Skeletal muscle tissue (tissue), 4 donors: ENCODE data around the gene HRH1. TPM values are rescaled to one million over a fixed set of nuclear protein-coding genes. Genes with fewer than 3 reads are reported as not detected.
A peak's percentile ranks its signal among the peaks of the same experiment; 100 is the strongest.
"Not testable (repeated sequence)": the region's sequence is repeated elsewhere in the genome, so short reads cannot be mapped to it uniquely, and the experiment has no call there.

Experiments used
- H3K27ac ChIP-seq: one replicate; pipeline ENCODE4 v1.7.0; 2013; ENCODE audit warnings: mild to moderate bottlenecking, low read depth, low read length, inconsistent platforms
- H3K27me3 ChIP-seq, 3 donors: one replicate each; pipeline ENCODE4 v1.7.0; 2013; ENCODE audit warnings: low read length in 3 of 3; ENCODE audit not compliant: control insufficient read depth in 3 of 3, insufficient read depth in 3 of 3
- H3K36me3 ChIP-seq, 3 donors: one replicate each; pipeline ENCODE4 v1.7.0; 2013; ENCODE audit warnings: low read length in 3 of 3; ENCODE audit not compliant: control insufficient read depth in 3 of 3, insufficient read depth in 3 of 3
- H3K4me1 ChIP-seq, 3 donors: one replicate each; pipeline ENCODE4 v1.7.0; 2013; ENCODE audit warnings: low read length in 3 of 3, mild to moderate bottlenecking in 3 of 3; ENCODE audit not compliant: control insufficient read depth in 3 of 3, insufficient read depth in 3 of 3
- H3K4me3 ChIP-seq, 3 donors: one replicate each; pipeline ENCODE4 v1.7.0; 2013; ENCODE audit warnings: low read length in 3 of 3
- H3K9ac ChIP-seq, 3 donors: one replicate each; pipeline ENCODE4 v1.7.0; 2013; ENCODE audit warnings: low read length in 3 of 3, mild to moderate bottlenecking in 3 of 3, moderate library complexity in 2 of 3, low read depth in 1 of 3
- H3K9me3 ChIP-seq, 3 donors: one replicate each; pipeline ENCODE4 v1.7.0; 2013; ENCODE audit warnings: low read length in 3 of 3; ENCODE audit not compliant: control insufficient read depth in 3 of 3
- total RNA-seq: library from RNA; depleted of rRNA; stranded (reverse); fragments of >200 nt; gene quantifications from one replicate; pipeline ENCODE4 v1.2.3, GENCODE V29; 2014
- donor health status: Osteomylitis.

The HRH1 gene
- total RNA-seq, 1 donor from 2014 or later: 5.2 TPM

DNA sequence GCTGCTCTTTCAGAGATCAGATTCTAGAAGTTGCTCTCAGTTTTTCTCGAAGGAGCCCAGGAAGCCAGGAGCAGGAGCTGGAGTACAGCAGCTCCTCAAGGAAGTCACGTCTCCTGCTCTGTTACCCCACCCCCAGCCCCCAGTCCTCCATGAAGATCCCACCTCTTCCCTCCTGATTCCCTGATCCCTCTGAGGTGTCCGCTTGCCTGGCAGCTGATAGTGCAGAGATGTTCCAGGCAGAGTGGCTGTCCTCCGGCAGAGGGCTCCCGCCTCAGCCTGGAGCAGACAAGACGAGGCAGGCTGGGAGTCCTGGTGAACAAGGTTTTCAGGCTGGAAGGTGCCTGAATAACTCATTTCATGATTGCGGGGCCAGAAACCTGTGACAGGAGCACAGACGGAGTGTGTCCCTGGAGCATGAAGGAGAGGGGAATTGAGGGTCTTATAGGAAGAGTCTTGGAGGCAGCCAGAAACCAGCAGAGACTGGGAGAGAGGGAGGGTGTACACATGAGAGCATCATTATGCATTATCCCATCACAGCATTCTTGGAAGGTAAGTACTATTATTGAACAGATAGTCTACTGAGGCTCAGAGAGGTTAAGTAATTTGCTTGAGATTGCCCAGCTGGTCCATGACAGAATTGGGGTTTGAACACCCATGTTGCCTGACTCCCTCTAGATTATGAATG, 1.2 kb downstream of the HRH1 start:
- H3K9me3 ChIP-seq: no peaks in the 10 kb centered on the region
- peaks cover 12 to 17% (median 14%) of the 10 kb centered on the region in 3 donors for H3K4me1 ChIP-seq
- H3K4me3 ChIP-seq: peak overlapping the region; percentile 62 to 77 (median 68)
- no peaks in the 10 kb centered on the region for H3K36me3 ChIP-seq
- H3K27me3 ChIP-seq: peaks cover 10 to 33% (median 18%) of the 10 kb centered on the region in 3 donors
- peak overlapping the region; percentile 45 to 64 (median 57) for H3K9ac ChIP-seq
- H3K27ac ChIP-seq: peak overlapping the region; percentile 11

GRCh38 chr3:11156026-11156410, 1.7 kb downstream of the HRH1 start:
- Histone ChIP-seq H3K27me3 (peaks cover 10 to 33% (median 18%) of the 10 kb centered on the region in 3 donors), H3K27ac (no peak overlapping the region), H3K9ac (no peak overlapping the region), H3K36me3 (no peaks in the 10 kb centered on the region), H3K4me1 (peaks cover 9 to 17% (median 14%) of the 10 kb centered on the region in 3 donors), H3K4me3 (peak overlapping the region in 1 of 3 donors; percentile 77), H3K9me3 (no peaks in the 10 kb centered on the region)

GRCh38 chr3:11157421-11157820, 3.1 kb downstream of the HRH1 start:
- H3K27me3 ChIP-seq: peaks cover 10 to 33% (median 18%) of the 10 kb centered on the region in 3 donors
- no peaks in the 10 kb centered on the region for H3K9me3 ChIP-seq
- no peak overlapping the region for H3K27ac ChIP-seq
- H3K9ac ChIP-seq: no peak overlapping the region
- peaks cover 9 to 17% (median 14%) of the 10 kb centered on the region in 3 donors for H3K4me1 ChIP-seq
- H3K4me3 ChIP-seq: no peak overlapping the region
- peaks cover 0 to 2% (median 0%) of the 10 kb centered on the region in 3 donors for H3K36me3 ChIP-seq

- Histone ChIP-seq H3K9me3 (no peaks in the 10 kb centered on the region), H3K27me3 (peaks cover 14 to 31% (median 18%) of the 10 kb centered on the region in 3 donors), H3K4me3 (peak overlapping the region in 1 of 3 donors; percentile 9), H3K9ac (no peak overlapping the region), H3K36me3 (peaks cover 0 to 2% (median 0%) of the 10 kb centered on the region in 3 donors), H3K4me1 (peaks cover 9 to 16% (median 14%) of the 10 kb centered on the region in 3 donors), H3K27ac (peak overlapping the region; percentile 36)
Measured at GRCh38 chr3:11159421-11159904, 5.2 kb downstream of the HRH1 start.

GRCh38 chr3:11161666-11162065, 7.4 kb downstream of the HRH1 start:
- H3K9ac ChIP-seq: no peak overlapping the region
- no peaks in the 10 kb centered on the region for H3K9me3 ChIP-seq
- no peak overlapping the region for H3K4me3 ChIP-seq
- peaks cover 0 to 9% (median 6%) of the 10 kb centered on the region in 3 donors for H3K27me3 ChIP-seq
- H3K36me3 ChIP-seq: peaks cover 0 to 2% (median 0%) of the 10 kb centered on the region in 3 donors
- H3K27ac ChIP-seq: no peak overlapping the region
- H3K4me1 ChIP-seq: peaks cover 2 to 3% (median 3%) of the 10 kb centered on the region in 3 donors

DNA sequence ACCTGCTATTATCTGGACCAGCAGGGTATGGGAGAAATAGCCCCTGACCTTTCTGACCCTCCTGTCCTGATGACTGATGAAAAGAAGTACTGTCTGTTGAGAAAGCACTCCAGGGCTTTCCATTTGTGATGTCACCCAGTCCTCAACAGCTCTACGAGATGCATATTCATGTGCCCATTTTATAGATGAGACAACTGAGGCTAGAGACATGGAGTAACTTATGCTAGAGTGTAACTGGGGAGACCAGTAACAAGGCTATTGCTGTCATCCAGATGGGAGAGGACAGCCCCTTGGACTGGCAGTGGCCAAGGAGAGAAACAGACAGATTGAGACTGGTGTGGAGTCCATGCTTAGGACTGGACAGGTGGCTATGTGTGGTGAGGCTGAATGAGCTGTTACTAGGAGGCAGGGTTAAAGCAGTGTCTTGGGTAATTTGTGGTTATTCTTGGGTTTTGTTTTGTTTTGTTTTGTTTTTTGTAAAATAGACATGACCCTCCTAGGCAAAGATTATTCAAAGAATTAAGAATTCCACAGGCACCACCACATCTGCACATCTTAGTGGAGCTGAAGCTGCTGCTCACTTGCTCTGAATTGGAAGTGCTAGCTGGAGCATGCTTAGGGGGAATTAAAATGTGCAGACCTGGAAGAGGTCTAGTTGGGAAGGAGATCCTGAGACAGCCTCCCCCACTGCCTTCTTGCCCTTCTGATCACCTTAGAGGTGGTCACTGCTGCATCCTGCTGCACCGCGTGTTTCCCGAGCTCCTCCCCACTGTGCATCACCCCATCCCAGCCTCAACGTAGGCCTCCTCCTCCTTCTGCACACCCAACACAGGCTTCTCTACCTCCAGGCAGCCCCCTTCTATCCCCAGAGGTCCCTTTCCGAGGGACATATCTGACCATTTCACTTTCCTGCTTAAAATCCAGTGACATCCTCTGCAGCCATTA, 8.4 kb downstream of the HRH1 start:
- Histone ChIP-seq H3K36me3 (peaks cover 0 to 2% (median 0%) of the 10 kb centered on the region in 3 donors), H3K27me3 (peaks cover 0 to 4% (median 0%) of the 10 kb centered on the region in 3 donors), H3K4me1 (peaks cover 0 to 3% (median 3%) of the 10 kb centered on the region in 3 donors), H3K27ac (no peak overlapping the region), H3K4me3 (no peak overlapping the region), H3K9ac (no peak overlapping the region), H3K9me3 (no peaks in the 10 kb centered on the region)

DNA sequence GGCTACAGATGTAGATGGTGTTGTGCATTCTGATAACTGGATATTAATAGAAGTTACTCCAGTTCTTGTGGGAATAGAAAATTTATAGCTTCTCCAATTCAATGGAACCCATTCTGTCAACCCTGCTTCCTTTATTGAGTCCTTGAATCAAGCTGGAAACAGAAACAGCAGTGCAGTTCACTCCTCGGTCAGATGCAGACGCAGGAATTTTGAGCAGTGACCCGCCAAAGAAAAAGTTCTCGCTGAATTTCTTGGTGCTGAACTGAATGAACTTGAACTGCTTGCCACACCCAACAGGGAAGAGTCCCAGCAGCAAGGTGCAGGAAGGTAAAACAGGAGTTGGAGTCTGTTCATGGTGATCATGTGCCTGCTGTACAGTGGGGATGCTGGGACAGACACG, 10.3 kb downstream of the HRH1 start:
- no peaks in the 10 kb centered on the region for H3K9me3 ChIP-seq

DNA sequence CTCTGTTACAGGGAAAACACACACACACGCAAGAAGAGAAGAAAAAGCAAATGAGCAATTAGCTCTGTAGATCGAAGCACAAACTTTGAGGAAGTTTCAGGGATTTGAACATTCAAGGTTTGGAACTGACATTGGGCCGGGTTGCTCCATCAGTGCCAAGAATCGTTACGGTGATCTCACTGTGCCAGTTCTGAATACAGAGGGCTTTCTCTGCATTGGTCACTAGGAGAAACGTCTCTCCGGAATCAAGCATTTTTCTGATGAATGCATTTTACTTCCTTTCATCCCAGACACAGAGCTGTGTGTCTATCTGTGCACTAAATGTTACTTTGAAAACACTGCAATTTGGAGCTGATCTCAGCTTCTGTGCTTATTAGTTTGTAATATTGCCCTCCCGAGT, 11.2 kb downstream of the HRH1 start:
- Histone ChIP-seq H3K9me3 (no peaks in the 10 kb centered on the region), H3K27me3 (peaks cover 0 to 4% (median 0%) of the 10 kb centered on the region in 3 donors), H3K9ac (no peak overlapping the region), H3K36me3 (peaks cover 0 to 2% (median 0%) of the 10 kb centered on the region in 3 donors), H3K27ac (no peak overlapping the region), H3K4me3 (no peak overlapping the region), H3K4me1 (peaks cover 0 to 4% (median 0%) of the 10 kb centered on the region in 3 donors)

More for the DNA sequence above, 10.3 kb downstream of the HRH1 start:
- peaks cover 0 to 4% (median 0%) of the 10 kb centered on the region in 3 donors for H3K27me3 ChIP-seq
- H3K9ac ChIP-seq: no peak overlapping the region
- H3K36me3 ChIP-seq: peaks cover 0 to 2% (median 0%) of the 10 kb centered on the region in 3 donors
- H3K27ac ChIP-seq: no peak overlapping the region
- H3K4me1 ChIP-seq: peaks cover 0 to 5% (median 3%) of the 10 kb centered on the region in 3 donors
- no peak overlapping the region for H3K4me3 ChIP-seq

GRCh38 chr3:11166807-11167400, 12.6 kb downstream of the HRH1 start:
- not testable (repeated sequence) for H3K9ac ChIP-seq, H3K36me3 ChIP-seq, H3K27ac ChIP-seq

More at GRCh38 chr3:11166807-11167400, 12.6 kb downstream of the HRH1 start:
- not testable (repeated sequence) for H3K27me3 ChIP-seq, H3K9me3 ChIP-seq, H3K4me1 ChIP-seq, H3K4me3 ChIP-seq
